ENCODE results near the gene PPFIBP2. TPM values are rescaled to one million over a fixed set of nuclear protein-coding genes. Genes with fewer than 3 reads are reported as not detected.

The PPFIBP2 gene
- total and polyA plus RNA-seq, 10 of the 15 experiments (the other 5 are each of a cell fraction or from before 2014, with no cell fraction given), result 17.3 to 56.3 (median 39.2) TPM

- POLR2A ChIA-PET, result interaction anchor here (0.8 to 1.2 kb wide), 3 partner anchors 10 to 34 kb away, joined by 3 read pairs; no protein-coding TSS in a partner anchor
- DNase-seq (ENCODE audit: low read depth, low spot score) (no peak), ATAC-seq (no peak), FAIRE-seq (no peak)
- Histone ChIP-seq H3K4me3 (no peak overlapping the region), H2AFZ (ENCODE audit: control insufficient read depth, low read depth, low read length) (no peak overlapping the region), H3K27me3 (replicated peaks in 1 of 2; ENCODE audit: control insufficient read depth in 2 of 2, insufficient read depth in 2 of 2, low read length in 1 of 2) (no peaks in the 10 kb centered on the region), H3K36me3 (ENCODE audit: control insufficient read depth in 2 of 2, insufficient read depth in 2 of 2, low read length in 1 of 2) (peaks cover 4 to 28% of the 10 kb centered on the region in 2 experiments), H3K27ac (ENCODE audit: control insufficient read depth, insufficient read depth) (no peak overlapping the region), H3K79me2 (ENCODE audit: control insufficient read depth, insufficient read depth, low read length) (peaks cover 46% of the 10 kb centered on the region), H3K4me2 (ENCODE audit: control insufficient read depth, insufficient read depth) (no peak overlapping the region), H3K9me3 (replicated peaks; ENCODE audit: control insufficient read depth, insufficient read depth, low read length) (no peaks in the 10 kb centered on the region), H4K20me1 (ENCODE audit: control insufficient read depth, insufficient read depth) (no peaks in the 10 kb centered on the region; the same call in 1 of the 2 replicates), H3K4me1 (ENCODE audit: control insufficient read depth, insufficient read depth, low read length) (peaks cover 7% of the 10 kb centered on the region), H3K9ac (ENCODE audit: control insufficient read depth, insufficient read depth, low read length) (no peak overlapping the region)
- in situ Hi-C loops (cut with MboI) (no loop called here), intact Hi-C loops (cut with micrococcal nuclease; ENCODE audit: unreplicated experiment) (loop anchor here (1.0 to 2.0 kb wide), 2 partner anchors 36 to 115 kb away; partner anchors contain the start of gene PPFIBP2)
- 63% methylated on average over 4 of the region's 4 CpGs for WGBS (ENCODE audit: insufficient coverage, insufficient replicate concordance, low lambda C conversion rate, missing lambda C conversion rate)
- TF ChIP-seq TCF12 (IDR thresholded peaks at IDR 0.05; ENCODE audit: low read depth, low read length), result no peak
- TF ChIP-seq ZNF217 (IDR thresholded peaks at IDR 0.05), result no peak
- TF ChIP-seq SKIL (IDR thresholded peaks at IDR 0.05; ENCODE audit: low read depth, poor library complexity, severe bottlenecking), result no peak
- no peak for TF ChIP-seq GABPA (IDR thresholded peaks at IDR 0.05; ENCODE audit: low read depth)
- TF ChIP-seq ZBED1 (IDR thresholded peaks at IDR 0.05; ENCODE audit: borderline replicate concordance), result no peak
- TF ChIP-seq TARDBP (IDR thresholded peaks at IDR 0.05; ENCODE audit: borderline replicate concordance), result no peak
- TF ChIP-seq NR2C1 (IDR thresholded peaks at IDR 0.05), result no peak
- no peak for TF ChIP-seq SP1 (IDR thresholded peaks at IDR 0.05; ENCODE audit: low read depth, low read length)
- SMC1A ChIA-PET (ENCODE audit: uncharacterized antibody, unreplicated experiment), result interaction anchor here (0.6 to 7.8 kb wide), 17 partner anchors 8 to 1225 kb away, joined by 3 to 60 read pairs (median 4); partner anchors contain the start of gene PPFIBP2
- CTCF ChIA-PET, result interaction anchor here (0.6 to 4.6 kb wide), 21 partner anchors 10 to 196 kb away, joined by 3 to 28 read pairs (median 4); partner anchors contain the start of gene PPFIBP2
- RAD21 ChIA-PET (ENCODE audit: unreplicated experiment), result interaction anchor here (1.3 to 6.3 kb wide), 7 partner anchors 10 to 116 kb away, joined by 4 to 46 read pairs (median 6); partner anchors contain the start of gene PPFIBP2
- BruUV-seq (replicated peaks), result TSS peak; percentile 35
These were observed 35.9 kb downstream of the PPFIBP2 start for GRCh38 chr11:7549681-7550080.

Measured in GM12878 (cell line).